B cell (primary cell): ENCODE results near the gene SCP2. TPM values are rescaled to one million over a fixed set of nuclear protein-coding genes. Genes with fewer than 3 reads are reported as not detected.

Experiments
- ATAC-seq: fragments of 200-7000 bp; cut with Tn5 transposase; one replicate; pipeline ENCODE4 v1.10.0; 2021; ENCODE audit warnings: low read depth, mild to moderate bottlenecking, moderate number of reproducible peaks, moderate library complexity
- CTCF ChIA-PET: fragments of 350-600 bp; sonication (Branson Sonifier 250); formaldehyde crosslinking; loops from one replicate; lab custom pipeline; 2021; ENCODE audit warnings: antibody characterized with exemption, inconsistent platforms; lab: Charles Lee
- POLR2A ChIA-PET: fragments of 350-600 bp; sonication (Branson Sonifier 250); formaldehyde crosslinking; loops from one replicate; lab custom pipeline; 2021; ENCODE audit warnings: antibody characterized with exemption; lab: Charles Lee
- DNase-seq: peaks from one replicate; pipeline ENCODE4 v3.0.0; 2013
- H2AFZ ChIP-seq: 2 replicates; pipeline ENCODE4 v1.6.1; 2012; ENCODE audit warnings: mild to moderate bottlenecking, low read depth, low read length; ENCODE audit not compliant: insufficient read depth, poor library complexity, severe bottlenecking
- H3K27ac ChIP-seq, 2 donors: 1 replicate in 1 of 2; 2 replicates in 1 of 2; pipeline ENCODE4 v1.5.1; 2012 to 2013; ENCODE audit warnings: low read length in 2 of 2, mild to moderate bottlenecking in 2 of 2, moderate library complexity in 1 of 2
- H3K27me3 ChIP-seq, 4 experiments: fragments of 200-600 bp in 1 of 4; sonication (generic) in 1 of 4; replicated peaks in 1 of 4; 1 replicate in 2 of 4; 2 replicates in 2 of 4; pipeline versions ENCODE4 v1.6.1 to v1.7.0; 2013 to 2016; ENCODE audit warnings: low read length in 3 of 4, mild to moderate bottlenecking in 2 of 4, mixed read lengths in 1 of 4, moderate library complexity in 1 of 4; ENCODE audit not compliant: insufficient read depth in 4 of 4, control insufficient read depth in 3 of 4; ENCODE audit errors: control extremely low read depth in 1 of 4
- H3K36me3 ChIP-seq, 2 experiments: replicated peaks in 1 of 2; 1 replicate in 1 of 2; 2 replicates in 1 of 2; pipeline versions ENCODE4 v1.6.1 to v1.7.1; 2013; ENCODE audit warnings: low read length in 1 of 2; ENCODE audit not compliant: insufficient read depth in 2 of 2, control insufficient read depth in 1 of 2; ENCODE audit errors: control extremely low read depth in 1 of 2, extremely low read depth in 1 of 2
- H3K4me1 ChIP-seq, 2 donors: fragments of 200-600 bp in 1 of 2; sonication (generic) in 1 of 2; 1 replicate in 1 of 2; 2 replicates in 1 of 2; pipeline versions ENCODE4 v1.5.1 to v1.6.1; 2013 to 2017; ENCODE audit warnings: low read length in 2 of 2; ENCODE audit not compliant: control insufficient read depth in 2 of 2, insufficient read depth in 2 of 2
- H3K4me2 ChIP-seq: replicated peaks from 2 replicates; pipeline ENCODE3; 2012; ENCODE audit warnings: mild to moderate bottlenecking, low read depth, low read length; ENCODE audit not compliant: poor library complexity, severe bottlenecking
- H3K4me3 ChIP-seq, 5 experiments: fragments of 200-600 bp in 1 of 5; sonication (generic) in 1 of 5; 1 replicate in 3 of 5; 2 replicates in 2 of 5; pipeline versions ENCODE4 v1.5.1 to v1.7.0; 2011 to 2016; ENCODE audit warnings: low read length in 4 of 5, mild to moderate bottlenecking in 4 of 5, low read depth in 2 of 5, control low read depth in 1 of 5, moderate library complexity in 1 of 5; ENCODE audit not compliant: insufficient read depth in 1 of 5; ENCODE audit errors: control extremely low read depth in 1 of 5, extremely low read depth in 1 of 5
- H3K79me2 ChIP-seq: fragments of 200-600 bp; sonication (generic); one replicate; pipeline ENCODE4 v1.6.0; 2016; ENCODE audit warnings: low read length; ENCODE audit not compliant: control insufficient read depth, insufficient read depth
- H3K9ac ChIP-seq: fragments of 200-600 bp; sonication (generic); 2 replicates; pipeline ENCODE4 v1.6.1; 2017; ENCODE audit warnings: mild to moderate bottlenecking, low read length, moderate library complexity
- H3K9me3 ChIP-seq, 3 donors: one replicate each; pipeline versions ENCODE4 v1.6.1 to v1.7.1; 2013; ENCODE audit warnings: low read length in 2 of 3; ENCODE audit not compliant: control insufficient read depth in 2 of 3, insufficient read depth in 1 of 3; ENCODE audit errors: control extremely low read depth in 1 of 3
- H4K20me1 ChIP-seq: 2 replicates; pipeline ENCODE4 v1.6.0; 2012; ENCODE audit warnings: mild to moderate bottlenecking, low read length; ENCODE audit not compliant: insufficient read depth, control insufficient read depth, poor library complexity, severe bottlenecking
- H3K27ac Mint-ChIP-seq: one replicate; pipeline ENCODE4 v1.8.0; 2021; ENCODE audit warnings: mixed read lengths
- H3K27me3 Mint-ChIP-seq: one replicate; pipeline ENCODE4 v1.8.0; 2021; ENCODE audit warnings: mixed read lengths
- H3K4me1 Mint-ChIP-seq: one replicate; pipeline ENCODE4 v1.8.0; 2021; ENCODE audit warnings: mixed read lengths
- H3K4me3 Mint-ChIP-seq: one replicate; pipeline ENCODE4 v1.8.0; 2021; ENCODE audit warnings: mixed read lengths
- H3K9me3 Mint-ChIP-seq: one replicate; pipeline ENCODE4 v1.8.0; 2022; ENCODE audit warnings: mixed read lengths; ENCODE audit not compliant: insufficient read depth
- CTCF ChIP-seq: fragments of 200-600 bp; IDR thresholded peaks from one replicate; pipeline ENCODE4 v1.8.0; 2022; ENCODE audit warnings: antibody characterized with exemption, mild to moderate bottlenecking
- EZH2 ChIP-seq: IDR thresholded peaks from 2 replicates; pipeline ENCODE4 v1.6.1; 2012; ENCODE audit warnings: borderline replicate concordance, low read depth, mild to moderate bottlenecking, moderate library complexity, low read length; ENCODE audit not compliant: insufficient read depth, poor library complexity, severe bottlenecking
- WGBS: methylation state at CpG from one replicate; pipeline ENCODE4 v1.1.5; 2013; ENCODE audit warnings: missing lambda C conversion rate; ENCODE audit not compliant: insufficient coverage; 5-methylcytosine and 5-hydroxymethylcytosine counted together
- intact Hi-C: fragments of 100-400 bp; cut with micrococcal nuclease; formaldehyde crosslinking; loops from one replicate; pipeline ENCODE4 v1.10.0; 2022
- polyA plus RNA-seq: library from polyadenylated mRNA; depleted of rRNA; stranded (reverse); fragments of >200 nt; gene quantifications from 2 replicates; pipeline ENCODE4 v1.2.3, GENCODE V29; 2012
- total RNA-seq, 2 donors: library from RNA; stranded (reverse); fragments of 120-200 nt in 1 of 2; gene quantifications; 1 replicate in 1 of 2; 2 replicates in 1 of 2; pipeline versions ENCODE4 v1.2.3 to v1.2.4, GENCODE V29; 2013 to 2022

Gene SCP2
- total and polyA plus RNA-seq, 2 donors (not counting 1 experiment from before 2014, with no cell fraction given): 19.4 to 46.6 TPM

GRCh38 chr1:53090227-53091147 is 163.4 kb downstream of the SCP2 start:
- 90% methylated on average over 37 of the region's 37 CpGs for whole genome bisulfite sequencing
- H3K27ac Mint-ChIP-seq: no peak overlapping the region
- ChIA-PET POLR2A (no interaction called here), CTCF (no interaction called here)
- Histone ChIP-seq H3K4me1 (no peaks in the 10 kb centered on the region), H3K4me2 (no peak overlapping the region), H4K20me1 (no peaks in the 10 kb centered on the region), H3K4me3 (no peak overlapping the region), H3K9me3 (peaks cover 0 to 10% (median 0%) of the 10 kb centered on the region in 3 donors), H3K27ac (no peak overlapping the region), H3K9ac (no peak overlapping the region), H3K36me3 (no peaks in the 10 kb centered on the region), H3K79me2 (no peaks in the 10 kb centered on the region), H2AFZ (no peak overlapping the region), H3K27me3 (no peaks in the 10 kb centered on the region)
- TF ChIP-seq CTCF: no peak
- no peak for TF ChIP-seq EZH2
- intact Hi-C loops: no loop called here
- no peaks in the 10 kb centered on the region for H3K9me3 Mint-ChIP-seq
- ATAC-seq (no peak), DNase-seq (no peak)
- H3K27me3 Mint-ChIP-seq: no peaks in the 10 kb centered on the region
- no peaks in the 10 kb centered on the region for H3K4me1 Mint-ChIP-seq
- H3K4me3 Mint-ChIP-seq: no peak overlapping the region
